NCI-H2081 (cell line): ENCODE data around the gene DIP2A.

ENCODE experiments used
- DNase-seq, 2 experiments: peaks; one replicate each; lab custom pipeline; 2025; lab: John Stamatoyannopoulos, UW

The DIP2A gene

DNA sequence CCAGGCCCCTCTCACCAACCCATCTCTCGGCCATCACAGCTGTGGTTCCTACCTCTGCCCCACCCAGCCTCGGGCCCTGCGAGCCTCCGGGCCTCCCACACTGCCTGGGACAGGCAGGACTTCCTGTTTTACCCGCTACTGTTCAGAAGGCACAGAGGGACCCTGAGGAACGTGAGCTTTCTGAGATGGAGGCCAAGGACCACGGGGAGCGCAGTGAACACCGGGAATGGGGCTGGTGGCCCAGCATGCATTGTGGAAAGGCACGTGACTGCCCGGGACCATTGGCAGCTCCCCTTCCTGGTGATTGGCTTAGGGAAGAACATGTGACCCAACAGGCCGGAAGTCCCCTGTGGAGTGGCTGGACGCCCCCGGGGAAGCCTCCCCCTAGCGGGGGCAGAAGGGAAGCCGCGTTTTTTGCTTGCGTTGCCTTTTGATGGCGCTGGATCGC is 139.2 kb downstream of the DIP2A start:
- DNase-seq, result no peak

DNA sequence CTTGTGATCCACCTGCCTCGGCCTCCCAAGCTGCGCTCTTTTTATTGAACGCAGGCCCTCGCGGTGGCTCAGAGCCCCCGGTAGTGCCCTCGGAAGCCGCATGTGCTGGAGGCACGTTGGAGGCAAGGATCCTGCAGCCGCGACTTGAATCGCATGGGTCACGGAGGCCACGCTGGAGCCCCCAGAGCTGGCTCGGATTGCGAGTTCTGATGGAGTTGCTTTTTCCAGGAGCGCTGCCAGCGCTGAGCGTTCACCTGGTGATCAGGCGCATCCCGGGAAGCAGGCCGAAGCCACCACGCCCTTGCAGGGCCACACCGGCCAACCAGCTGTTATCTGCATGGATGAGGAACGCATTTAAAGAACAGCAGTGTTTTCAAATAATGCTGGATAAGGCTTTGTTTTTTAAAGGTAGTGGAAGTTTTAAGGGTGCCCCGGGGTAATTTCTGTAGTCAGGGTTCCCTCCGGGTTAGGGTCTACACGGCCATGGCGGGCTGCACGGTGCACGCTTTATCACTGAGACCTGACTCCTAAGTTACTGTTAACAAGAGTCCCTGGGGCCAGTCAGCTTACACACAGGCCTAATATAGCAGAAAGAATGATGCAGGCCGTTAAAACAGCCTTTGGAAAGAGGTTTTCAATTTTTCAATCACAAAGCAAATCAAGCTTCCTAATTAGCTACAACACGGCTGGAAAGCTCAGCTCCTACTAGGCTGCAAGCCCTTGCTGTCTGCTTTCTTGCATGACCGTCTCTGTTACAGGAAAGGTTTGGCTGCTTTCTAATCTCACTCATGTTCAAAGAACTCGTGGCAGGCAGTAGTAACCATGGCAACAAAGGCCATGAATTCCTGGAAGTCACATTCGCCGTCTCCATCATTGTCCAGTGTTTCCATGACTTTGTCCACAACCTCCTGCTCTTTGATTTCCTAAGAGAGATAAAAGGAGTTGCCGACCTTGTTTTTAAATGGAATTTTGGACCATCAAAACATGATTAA is 140.2 kb downstream of the DIP2A start:
- no peak for DNase-seq

DNA sequence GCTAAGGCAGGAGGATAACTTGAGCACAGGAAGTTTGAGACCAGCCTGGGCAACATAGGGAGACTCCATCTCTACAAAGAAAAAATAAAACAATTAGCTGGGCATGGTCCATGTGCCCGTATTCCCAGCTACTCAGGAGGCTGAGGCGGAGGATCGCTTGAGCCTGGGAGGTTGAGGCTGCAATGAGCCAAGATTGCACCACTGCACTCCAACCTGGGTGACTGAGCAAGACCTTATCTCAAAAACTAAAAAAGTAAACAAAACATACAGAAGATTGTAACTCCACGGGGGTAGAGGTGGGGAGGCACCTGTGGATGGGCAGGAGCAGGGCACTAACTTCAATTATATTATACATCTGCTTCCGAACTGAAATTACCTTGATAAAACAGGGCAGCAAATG is 141.6 kb downstream of the DIP2A start:
- DNase-seq, result no peak

DNA sequence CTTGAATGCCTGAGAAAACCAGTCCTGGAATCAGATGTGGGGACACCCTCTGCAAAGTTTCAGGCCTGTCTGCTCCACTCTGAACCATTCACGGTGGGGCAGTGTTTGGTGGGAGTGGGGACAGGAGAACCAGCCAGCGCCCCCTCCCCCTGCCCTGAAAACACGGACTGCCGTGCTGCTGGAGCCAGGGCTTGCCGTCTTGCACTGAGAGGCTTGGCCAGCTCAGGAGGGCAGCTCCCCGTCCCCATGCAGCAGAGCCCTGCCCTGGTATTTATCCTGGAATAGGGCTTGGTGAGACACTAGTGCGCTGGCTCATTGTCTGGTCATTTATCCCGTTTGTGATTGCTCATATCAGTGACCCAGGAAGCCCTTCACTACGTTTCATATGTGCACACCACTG is 142.3 kb downstream of the DIP2A start:
- no peak for DNase-seq

DNA sequence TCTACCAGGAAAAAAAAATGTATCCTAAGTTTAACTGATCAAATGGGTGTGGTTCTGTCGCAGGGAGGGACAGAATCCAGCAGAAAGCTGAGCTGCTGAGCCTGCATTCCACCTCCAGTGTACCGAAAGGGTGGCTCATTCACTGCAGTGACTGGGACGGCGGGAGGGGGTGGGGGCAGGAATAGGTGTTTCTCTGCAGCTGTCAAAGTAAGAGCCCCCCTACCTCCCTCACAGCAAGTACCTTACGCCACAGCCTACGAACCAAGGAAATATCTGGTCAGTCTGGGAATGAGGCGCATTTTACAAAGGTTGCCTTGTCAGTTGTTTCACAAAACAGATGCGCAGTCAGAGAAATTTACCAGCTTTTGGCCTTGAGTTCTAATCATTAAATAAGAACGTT is 144.5 kb downstream of the DIP2A start:
- DNase-seq, result no peak

DNA sequence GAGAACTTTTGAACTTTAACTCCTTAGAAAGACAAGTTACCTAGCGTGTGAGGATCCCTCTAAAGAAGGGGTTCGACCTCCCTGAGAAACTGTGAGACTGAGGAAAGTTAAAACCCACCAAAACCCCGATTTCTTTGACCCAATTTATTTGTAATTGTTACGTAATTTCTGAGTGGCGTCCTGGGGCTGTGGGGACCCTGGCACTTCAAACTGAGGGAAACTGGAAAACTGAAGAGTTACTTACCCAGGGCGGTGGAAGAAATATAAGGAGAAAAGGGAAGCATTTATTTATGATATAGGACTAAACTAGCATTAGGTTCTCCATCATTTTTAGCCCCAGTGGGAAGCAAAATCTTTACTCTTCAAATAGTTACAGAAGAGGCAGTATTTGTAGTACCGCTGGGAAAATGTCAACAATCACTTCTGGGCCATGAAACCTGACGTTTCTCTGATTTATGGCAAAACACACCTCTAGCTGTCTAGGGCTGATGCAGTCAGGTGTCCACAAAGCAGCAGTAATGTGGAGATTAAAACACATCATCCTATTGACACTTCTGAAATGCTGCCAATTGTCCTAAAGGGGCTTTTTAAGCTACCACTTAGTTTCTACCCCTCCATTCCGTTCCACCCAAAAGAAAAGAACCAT is 145.8 kb downstream of the DIP2A start:
- peak in 1 of 2 experiments; percentile 20 for DNase-seq

DNA sequence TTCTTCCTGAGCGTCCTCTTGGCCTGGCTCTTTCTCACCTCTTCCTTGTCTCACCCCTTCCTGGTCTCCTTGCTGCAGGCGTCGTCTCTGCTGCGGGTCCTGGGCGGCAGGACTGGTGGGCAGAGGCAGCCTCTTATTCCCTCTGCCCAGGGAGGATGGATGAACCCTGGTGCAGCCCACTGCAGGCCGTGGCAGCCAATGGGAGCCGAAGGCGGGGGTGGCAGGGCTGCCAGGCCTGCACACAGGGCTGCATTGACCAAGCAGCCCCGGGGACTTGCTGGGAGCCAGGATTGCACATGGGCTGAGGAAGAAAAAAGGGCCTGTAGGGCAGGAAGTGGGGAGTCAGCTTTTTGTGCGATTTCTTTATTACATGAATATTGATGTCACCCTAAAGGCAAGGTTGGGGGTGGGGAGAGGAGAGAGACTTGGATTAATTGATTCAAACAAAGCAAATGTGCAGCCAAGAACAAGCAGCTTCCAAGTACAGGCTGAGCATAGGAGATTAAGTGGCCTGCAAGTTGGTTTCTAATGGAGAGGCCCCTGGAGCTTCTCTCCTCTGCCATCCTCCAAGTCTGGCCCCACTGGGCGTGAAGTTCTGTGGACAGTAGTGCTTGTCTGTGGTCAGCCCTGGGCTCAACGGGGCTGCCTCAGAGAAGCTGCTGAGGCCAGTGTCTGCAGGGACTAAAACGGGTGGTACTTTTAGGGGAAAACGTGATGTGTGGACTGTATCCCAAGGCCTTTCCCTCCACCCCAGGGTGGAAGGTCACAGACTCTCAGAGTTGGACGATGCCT is 146.5 kb downstream of the DIP2A start, which contains the start of gene S100B:
S100B (minus strand) TSS at position 108 of the 792 bp plus-strand sequence. CDS start 2,667 bp downstream, outside the sequence.
- DNase-seq, result no peak

DNA sequence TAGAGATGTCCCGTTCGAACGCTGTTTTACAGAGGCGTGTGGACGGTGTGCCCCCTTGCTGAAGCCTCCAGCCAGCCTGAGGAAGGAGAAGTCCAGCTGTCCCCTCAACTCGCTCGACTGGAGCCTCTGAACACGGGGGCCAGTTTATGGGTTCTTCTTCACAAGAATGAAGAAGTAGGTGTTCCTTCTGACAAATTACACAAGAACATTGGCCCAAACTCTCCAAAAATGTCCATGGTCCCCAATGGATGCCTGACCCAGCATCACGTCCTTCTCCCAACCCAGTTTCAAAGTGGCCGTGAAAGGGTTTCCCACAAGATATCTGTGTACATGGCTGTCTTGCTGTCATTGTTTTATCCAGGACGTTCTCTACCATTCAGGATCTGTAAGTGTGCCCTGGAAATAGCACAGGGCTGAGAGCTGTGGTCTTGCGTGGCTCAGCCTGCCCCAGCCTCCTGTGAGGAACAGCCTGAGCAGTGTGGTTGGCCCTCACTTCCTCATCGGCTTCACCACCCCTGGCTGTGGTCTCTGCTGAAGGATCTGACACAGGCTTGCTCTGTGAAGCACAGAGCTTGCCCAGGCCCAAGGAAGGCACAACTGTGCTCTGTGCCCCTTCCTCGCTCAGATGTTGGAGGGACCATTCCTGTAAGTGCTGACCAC is 147.2 kb downstream of the DIP2A start:
- DNase-seq, result no peak

DNA sequence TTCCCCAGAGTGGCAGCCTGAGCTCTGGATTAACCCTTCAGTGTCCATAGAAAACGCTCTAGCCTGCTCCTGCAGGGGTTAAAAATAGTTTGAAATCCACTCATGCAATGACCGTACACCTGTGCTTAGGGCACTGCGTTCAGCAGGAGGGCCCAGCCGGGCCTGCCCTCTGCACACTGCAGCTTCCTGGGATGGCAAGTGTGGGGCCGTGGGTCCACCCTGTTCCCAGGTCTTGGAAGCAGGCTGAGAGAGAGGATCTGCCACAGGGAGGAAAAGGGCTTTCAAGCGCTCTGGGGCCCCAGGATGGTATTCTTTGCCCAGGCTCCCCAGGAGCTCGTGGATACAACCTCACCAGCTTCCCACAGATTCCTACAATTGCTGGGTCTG is 147.7 kb downstream of the DIP2A start:
- no peak for DNase-seq

DNA sequence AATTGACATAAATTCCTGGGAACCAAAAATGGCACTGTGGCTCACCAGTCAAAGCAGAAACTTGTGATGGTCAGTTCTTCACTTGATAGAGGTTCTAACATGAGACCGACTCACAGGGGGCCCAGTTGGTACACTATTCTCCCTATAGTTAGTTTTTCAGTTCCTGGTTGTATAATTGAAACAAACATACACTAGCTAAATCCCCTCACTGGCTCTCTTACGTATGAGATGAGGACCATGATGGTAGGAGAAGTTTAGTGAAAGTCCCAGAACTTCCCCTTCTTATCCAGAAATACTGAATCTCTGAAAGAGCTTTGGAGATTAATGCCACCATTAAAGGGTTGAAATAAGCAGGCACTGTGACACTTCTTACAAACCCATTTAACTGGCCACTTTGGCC is 148.9 kb downstream of the DIP2A start:
- DNase-seq, result no peak

DNA sequence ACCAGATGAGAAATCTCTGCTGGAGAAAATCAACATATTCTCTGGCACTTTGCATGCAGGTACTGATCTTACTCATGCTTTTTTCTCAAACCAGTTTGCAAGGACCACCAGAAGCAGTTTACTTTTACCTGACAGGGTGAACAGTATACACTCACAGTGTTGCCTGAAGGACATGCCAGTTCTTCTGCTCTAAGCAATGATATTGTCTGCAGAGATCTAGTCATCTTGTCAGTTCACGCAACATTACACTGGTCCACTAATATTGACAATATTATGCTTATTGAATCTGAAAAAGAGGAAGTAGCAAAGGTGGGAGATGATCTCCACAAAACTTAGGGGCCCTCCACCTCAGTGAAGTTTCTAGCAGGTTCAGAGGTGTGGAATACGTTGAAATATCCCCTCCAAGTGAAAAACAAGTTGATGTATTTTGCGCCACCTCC is 150.0 kb downstream of the DIP2A start:
- no peak for DNase-seq

DNA sequence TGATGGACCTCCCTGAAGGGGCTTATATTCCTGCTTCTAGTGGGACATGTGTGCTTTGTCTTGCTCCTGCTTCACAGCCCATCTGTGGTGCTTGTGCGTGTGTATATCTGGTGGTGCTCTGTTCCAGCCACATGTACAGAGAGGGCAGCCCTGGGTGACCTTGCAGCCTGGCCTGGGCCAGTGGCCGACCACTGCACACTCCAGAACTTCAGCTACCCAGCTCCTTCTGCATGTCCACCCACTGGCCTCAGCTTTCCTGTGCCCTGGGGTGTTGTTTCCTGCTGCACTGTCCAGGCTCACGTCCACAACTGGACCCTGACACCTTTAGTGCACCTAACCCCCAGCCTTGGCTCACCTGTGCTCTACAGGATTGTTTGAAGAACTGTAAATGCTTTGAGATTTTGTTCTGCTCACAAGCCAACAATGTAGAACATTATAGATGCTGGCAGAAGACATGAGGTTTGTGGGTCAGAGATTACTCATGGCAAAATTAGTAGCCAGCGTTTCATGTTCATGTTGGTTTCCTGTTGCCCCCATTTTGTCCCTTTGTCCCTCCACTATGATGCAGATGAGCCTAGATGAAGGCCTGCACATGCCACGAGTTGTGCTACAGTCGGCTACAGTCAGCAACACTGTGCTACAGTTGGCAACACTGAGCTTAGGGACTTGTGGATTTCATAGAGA is 151.5 kb downstream of the DIP2A start:
- DNase-seq, result no peak

DNA sequence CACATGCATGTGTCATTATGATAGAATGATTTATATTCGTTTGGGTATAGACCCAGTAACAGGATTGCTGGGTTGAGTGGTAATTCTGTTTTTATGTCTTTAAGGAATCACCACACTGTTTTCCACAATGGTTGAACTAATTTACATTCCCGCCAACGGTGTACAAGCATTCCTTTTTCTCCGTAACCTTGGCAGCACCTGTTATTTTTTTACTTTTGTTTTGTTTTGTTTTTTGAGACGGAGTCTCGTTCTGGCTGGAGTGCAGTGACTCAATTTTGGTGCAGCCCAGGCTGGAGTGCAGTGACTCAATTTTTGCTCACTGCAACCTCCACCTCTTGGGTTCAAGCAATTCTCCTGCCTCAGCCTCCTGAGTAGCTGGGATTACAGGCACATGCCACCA is 154.7 kb downstream of the DIP2A start:
- no peak for DNase-seq

DNA sequence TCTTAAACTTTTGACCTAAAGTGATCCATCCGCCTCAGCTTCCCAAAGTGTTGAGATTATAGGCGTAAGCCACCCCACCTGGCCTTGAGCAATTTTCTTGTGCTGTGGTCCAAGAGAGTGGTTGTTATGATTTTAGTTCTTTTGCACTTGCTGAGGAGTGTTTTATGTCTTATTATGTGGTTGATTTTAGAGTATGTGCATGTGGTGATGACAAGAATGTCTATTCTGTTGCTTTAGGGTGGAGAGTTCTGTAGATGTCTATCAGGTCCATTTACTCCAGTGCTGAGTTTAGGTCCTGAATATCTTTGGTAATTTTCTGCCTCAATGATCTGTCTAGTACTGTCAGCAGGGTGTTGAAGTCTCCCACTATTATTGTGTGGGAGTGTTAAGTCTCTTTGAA is 157.4 kb downstream of the DIP2A start:
- DNase-seq, result no peak

DNA sequence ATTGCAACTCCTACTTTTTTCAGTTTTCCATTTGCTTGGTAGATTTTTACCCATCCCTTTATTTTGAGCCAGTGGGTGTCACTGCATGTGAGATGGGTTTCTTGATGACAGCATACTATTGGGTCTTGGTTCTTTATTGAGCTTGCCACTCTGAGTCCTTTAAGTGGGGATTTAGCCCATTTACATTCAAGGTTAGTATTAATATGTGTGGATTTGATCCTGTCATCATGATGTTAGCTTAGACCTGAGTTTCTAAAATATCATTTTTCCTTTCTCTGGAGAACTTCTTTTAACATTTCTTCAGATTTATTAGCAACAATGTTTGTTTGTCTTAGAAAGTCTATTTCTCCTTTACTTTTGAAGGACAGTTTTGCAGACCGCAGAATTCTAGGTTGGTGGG is 158.0 kb downstream of the DIP2A start:
- DNase-seq, result no peak

DNA sequence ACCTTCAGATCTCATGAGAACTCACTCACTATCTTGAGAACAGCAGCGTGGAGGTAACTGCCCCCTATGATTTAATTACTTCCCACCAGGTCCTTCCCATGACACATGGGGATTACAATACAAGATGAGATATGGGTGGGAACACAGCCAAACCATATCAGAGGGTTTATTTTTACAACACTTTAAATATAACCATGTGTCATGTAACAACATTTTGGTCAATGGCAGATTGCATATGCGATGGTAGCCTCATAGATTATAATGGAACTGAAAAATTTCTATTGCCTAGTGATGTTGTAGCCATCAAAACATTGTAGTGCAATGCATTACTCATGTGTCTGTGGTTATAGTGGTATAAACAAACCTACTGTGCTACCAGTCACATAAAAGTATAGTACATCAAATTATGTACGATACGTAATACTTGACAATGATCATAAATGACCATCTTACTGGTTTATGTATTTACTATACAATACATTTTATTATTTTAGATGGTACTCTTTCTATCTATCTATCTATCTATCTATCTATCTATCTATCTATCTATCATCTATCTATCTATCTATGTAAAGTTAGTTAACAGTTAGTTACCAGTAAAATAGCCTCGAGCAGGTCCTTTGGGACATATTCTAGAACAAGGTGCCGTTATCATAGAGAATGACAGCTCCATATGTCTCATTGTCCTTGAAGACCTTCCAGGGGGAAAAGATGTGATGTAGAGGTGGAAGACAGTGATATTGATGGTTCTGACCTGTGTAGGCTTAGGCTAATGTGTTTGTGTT is 158.8 kb downstream of the DIP2A start:
- DNase-seq, result no peak

DNA sequence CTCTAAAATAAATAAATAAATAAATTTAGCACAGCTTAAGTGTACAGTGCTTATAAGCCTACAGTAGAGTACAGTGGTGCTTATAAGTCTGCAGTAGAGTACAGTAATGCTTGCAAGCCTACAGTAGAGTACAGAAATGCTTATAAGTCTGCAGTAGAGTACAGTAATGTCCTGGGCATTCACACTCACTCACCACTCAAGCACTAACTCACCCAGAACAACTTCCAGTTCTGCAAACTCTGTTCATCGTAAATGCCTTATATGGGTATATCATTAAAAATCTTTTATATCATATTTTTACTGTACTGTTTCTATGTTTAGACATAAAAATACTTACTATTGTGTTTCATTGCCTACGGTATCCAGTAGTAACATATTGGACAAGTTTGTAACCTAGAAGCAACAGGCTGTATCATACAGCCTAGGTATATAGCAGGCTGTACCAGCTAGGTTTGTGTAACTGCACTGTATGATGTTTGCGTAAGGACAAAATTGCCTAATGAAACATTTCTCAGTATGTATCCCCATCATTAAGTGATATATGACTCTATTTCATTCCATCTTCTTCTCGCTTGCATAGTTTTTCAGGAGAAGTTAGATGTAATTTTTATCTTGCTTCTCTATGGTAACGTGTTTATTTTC is 160.2 kb downstream of the DIP2A start:
- no peak for DNase-seq
